HuH-7 (cell line): Measurements from ENCODE around the gene TMEM208.

Experiments used
- DNase-seq: peaks from one replicate; pipeline ENCODE4 v3.0.0; 2011; ENCODE audit warnings: low spot score

The TMEM208 gene

GRCh38 chr16:67191995-67192681, 34.8 kb upstream of the TMEM208 start, which contains the start of gene E2F4:
E2F4 (plus strand) TSS chr16:67192155; CDS start chr16:67192228, 73 bp downstream.
- peak; percentile 90 for DNase-seq

GRCh38 chr16:67192781-67193361, 34.1 kb upstream of the TMEM208 start:
- DNase-seq: no peak

GRCh38 chr16:67193536-67193935, 33.4 kb upstream of the TMEM208 start:
- no peak for DNase-seq

GRCh38 chr16:67194260-67194659, 32.7 kb upstream of the TMEM208 start:
- no peak for DNase-seq

GRCh38 chr16:67195676-67196075, 31.3 kb upstream of the TMEM208 start:
- DNase-seq: no peak

- no peak for DNase-seq
Observed at GRCh38 chr16:67196881-67197280, 30.0 kb upstream of the TMEM208 start.

- no peak for DNase-seq
Observed at GRCh38 chr16:67197704-67198103, 29.2 kb upstream of the TMEM208 start.

GRCh38 chr16:67198238-67198734, 28.6 kb upstream of the TMEM208 start:
- DNase-seq: no peak

- DNase-seq: no peak
Observed at GRCh38 chr16:67199011-67199807, 27.7 kb upstream of the TMEM208 start, which contains the start of gene ELMO3. ELMO3 (plus strand) TSS chr16:67199131; CDS start chr16:67199327, 196 bp downstream.

- no peak for DNase-seq
Observed at GRCh38 chr16:67199808-67200198, 27.1 kb upstream of the TMEM208 start.

GRCh38 chr16:67200491-67200890, 26.4 kb upstream of the TMEM208 start:
- DNase-seq: no peak

GRCh38 chr16:67201411-67202345, 25.3 kb upstream of the TMEM208 start:
- no peak for DNase-seq

GRCh38 chr16:67202426-67202825, 24.5 kb upstream of the TMEM208 start:
- DNase-seq: no peak

- no peak for DNase-seq
Observed at GRCh38 chr16:67202956-67203493, 23.9 kb upstream of the TMEM208 start.

GRCh38 chr16:67204076-67204475, 22.9 kb upstream of the TMEM208 start:
- DNase-seq: no peak

- DNase-seq: no peak
Observed at GRCh38 chr16:67206129-67206837, 20.6 kb upstream of the TMEM208 start.

- no peak for DNase-seq
Observed at GRCh38 chr16:67206838-67207248, 20.1 kb upstream of the TMEM208 start.

- DNase-seq: no peak
Observed at GRCh38 chr16:67207249-67208091, 19.5 kb upstream of the TMEM208 start.

- no peak for DNase-seq
Observed at GRCh38 chr16:67208154-67208896, 18.6 kb upstream of the TMEM208 start.
